Stromal cell of bone marrow (primary cell): ENCODE data around the gene PRDX5.

Experiments
- DNase-seq: peaks from one replicate; pipeline ENCODE4 v3.0.0-alpha.2; 2012; ENCODE audit warnings: low read depth

The PRDX5 gene

GRCh38 chr11:64362339-64362738 is 44.4 kb downstream of the PRDX5 start:
- DNase-seq: no peak

- DNase-seq: no peak
These were observed 46.5 kb downstream of the PRDX5 start for GRCh38 chr11:64364435-64364834.

GRCh38 chr11:64364911-64365310 is 47.0 kb downstream of the PRDX5 start:
- no peak for DNase-seq

- no peak for DNase-seq
These were observed 48.8 kb downstream of the PRDX5 start for GRCh38 chr11:64366751-64367150.

- DNase-seq: no peak
These were observed 50.2 kb downstream of the PRDX5 start for GRCh38 chr11:64367931-64368672.

GRCh38 chr11:64368673-64369074 is 50.8 kb downstream of the PRDX5 start:
- DNase-seq: no peak

- DNase-seq: no peak
These were observed 51.8 kb downstream of the PRDX5 start for GRCh38 chr11:64369440-64370421.

GRCh38 chr11:64371201-64371600 is 53.3 kb downstream of the PRDX5 start:
- no peak for DNase-seq
